Stimulated activated naive CD8-positive, alpha-beta T cell treated with anti-CD3 and anti-CD28 coated beads, Interleukin-15, Interleukin-2, amounts not matched to agents 100 U/mL and 50 U/mL, for 24 hours (primary cell): Measurements from ENCODE around the gene INSYN2B.

ENCODE experiments used
- ATAC-seq: fragments of 150-1000 bp; cut with Tn5 transposase; one replicate; pipeline ENCODE4 v1.10.0; 2021
- DNase-seq: peaks from one replicate; pipeline ENCODE4 v3.0.0; 2021

INSYN2B gene

DNA sequence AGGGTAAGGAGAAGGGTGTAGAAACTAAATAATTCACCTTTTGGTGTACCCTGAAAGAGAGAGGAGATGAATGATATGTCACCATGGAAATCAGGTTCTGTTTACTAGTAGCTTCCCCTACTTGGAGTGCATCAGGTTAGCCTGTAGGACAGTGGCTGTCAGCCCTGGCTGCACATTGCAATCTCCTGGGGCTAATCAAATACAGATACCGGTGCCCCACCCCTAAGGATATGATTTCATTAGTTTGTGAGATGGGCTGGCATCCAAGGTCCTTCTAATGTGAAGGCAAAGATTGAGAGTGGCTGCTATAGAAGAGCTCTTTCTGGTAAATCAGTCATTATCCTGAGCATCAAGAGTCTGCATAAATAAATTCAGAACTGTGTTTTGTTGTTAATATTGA is 47.2 kb downstream of the INSYN2B start:
- ATAC-seq (no peak), DNase-seq (no peak)

GRCh38 chr5:169923988-169924387 is 56.3 kb downstream of the INSYN2B start:
- no peak for ATAC-seq

GRCh38 chr5:169922474-169922873 is 57.8 kb downstream of the INSYN2B start:
- no peak for ATAC-seq
- no peak for DNase-seq

More at GRCh38 chr5:169923988-169924387, 56.3 kb downstream of the INSYN2B start:
- DNase-seq, result peak; percentile 6

GRCh38 chr5:169921949-169922348 is 58.3 kb downstream of the INSYN2B start:
- ATAC-seq (no peak), DNase-seq (no peak)

- DNase-seq (no peak), ATAC-seq (no peak)
Observed at GRCh38 chr5:169921384-169921783, 58.9 kb downstream of the INSYN2B start.

DNA sequence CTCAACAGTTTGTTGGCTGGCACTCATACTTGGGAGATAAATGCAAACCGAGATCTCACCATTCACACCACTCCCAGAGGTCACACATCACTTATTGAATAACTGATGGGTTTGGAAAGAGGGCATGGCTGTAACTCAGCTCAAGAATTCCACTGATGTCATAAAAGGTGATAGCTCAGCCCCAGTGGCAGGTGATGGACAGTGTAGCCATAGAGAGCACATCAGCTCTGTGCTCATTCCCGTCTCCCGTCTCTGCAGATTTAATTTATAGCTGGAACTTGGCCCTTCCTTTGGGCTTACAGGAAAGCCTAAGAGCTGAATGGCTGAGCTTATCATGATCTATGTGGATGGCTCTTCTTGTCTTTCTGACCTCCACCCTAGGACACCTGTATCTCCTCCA is 59.8 kb downstream of the INSYN2B start:
- ATAC-seq, result no peak

DNA sequence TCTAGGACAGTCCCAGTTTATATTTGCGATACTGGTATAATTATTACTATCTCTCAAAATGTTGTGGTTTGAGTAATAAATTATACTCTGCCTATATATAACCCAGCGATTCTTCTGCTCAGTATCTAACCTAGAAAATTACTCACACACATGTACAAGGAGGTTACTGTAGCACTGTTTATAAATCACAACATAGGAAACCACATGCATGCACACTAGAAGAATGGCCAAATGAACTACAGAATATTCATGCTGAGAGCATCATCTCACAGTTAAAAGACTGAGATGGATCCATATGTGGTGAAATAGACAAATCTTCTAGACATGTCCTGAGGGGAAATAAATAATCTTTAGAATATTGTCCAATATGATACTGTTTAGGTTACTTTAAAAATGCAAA is 62.1 kb downstream of the INSYN2B start:
- no peak for DNase-seq
- no peak for ATAC-seq

More for the DNA sequence above, 59.8 kb downstream of the INSYN2B start:
- DNase-seq, result no peak

GRCh38 chr5:169917500-169917899 is 62.8 kb downstream of the INSYN2B start:
- ATAC-seq, result no peak
- no peak for DNase-seq

- DNase-seq (no peak), ATAC-seq (no peak)
Observed at GRCh38 chr5:169914766-169915165, 65.5 kb downstream of the INSYN2B start.

- ATAC-seq (no peak), DNase-seq (no peak)
Observed at GRCh38 chr5:169913479-169913878, 66.8 kb downstream of the INSYN2B start.

- ATAC-seq (no peak), DNase-seq (no peak)
Observed at GRCh38 chr5:169911448-169912212, 68.7 kb downstream of the INSYN2B start.

DNA sequence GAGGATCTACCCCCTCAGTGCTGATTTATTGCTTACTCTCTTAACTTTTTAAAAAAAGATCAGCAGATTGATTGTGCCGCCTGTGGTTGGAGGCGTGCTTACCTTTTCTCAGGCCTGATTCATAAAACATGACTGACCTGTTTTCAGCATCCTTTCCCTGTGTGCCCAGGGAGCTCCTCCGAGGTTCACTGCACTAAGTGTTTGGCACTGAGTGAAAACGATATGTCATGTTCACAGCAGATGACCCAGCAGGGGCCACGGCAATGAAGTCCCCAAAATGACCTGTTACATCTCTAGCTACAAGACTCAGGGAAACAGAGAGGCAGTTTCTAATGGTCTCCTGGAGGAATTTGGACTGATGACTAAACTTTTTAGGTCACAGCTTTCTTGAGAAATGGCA is 69.9 kb downstream of the INSYN2B start:
- DNase-seq (no peak), ATAC-seq (no peak)

- ATAC-seq (no peak), DNase-seq (no peak)
Observed at GRCh38 chr5:169909945-169910344, 70.3 kb downstream of the INSYN2B start.

DNA sequence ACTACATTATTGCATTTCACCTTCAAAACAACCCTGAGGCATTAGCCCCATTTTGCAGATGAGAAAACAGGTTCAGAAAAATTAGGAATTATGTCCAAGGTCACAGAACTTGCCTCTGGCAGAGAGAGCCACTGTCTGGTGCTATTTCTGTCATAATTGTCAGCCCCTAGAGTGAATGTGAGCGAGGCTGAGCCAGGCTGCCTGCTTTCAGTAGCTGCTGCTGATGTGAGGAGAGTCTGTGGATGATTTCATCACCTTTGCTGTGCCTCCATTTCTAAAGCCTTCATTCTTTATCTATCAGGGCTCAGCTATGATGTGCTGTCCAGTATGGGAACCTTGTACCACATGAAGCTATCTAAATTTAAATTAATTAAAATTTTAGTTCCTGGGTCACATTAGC is 71.4 kb downstream of the INSYN2B start:
- ATAC-seq, result no peak
- no peak for DNase-seq

DNA sequence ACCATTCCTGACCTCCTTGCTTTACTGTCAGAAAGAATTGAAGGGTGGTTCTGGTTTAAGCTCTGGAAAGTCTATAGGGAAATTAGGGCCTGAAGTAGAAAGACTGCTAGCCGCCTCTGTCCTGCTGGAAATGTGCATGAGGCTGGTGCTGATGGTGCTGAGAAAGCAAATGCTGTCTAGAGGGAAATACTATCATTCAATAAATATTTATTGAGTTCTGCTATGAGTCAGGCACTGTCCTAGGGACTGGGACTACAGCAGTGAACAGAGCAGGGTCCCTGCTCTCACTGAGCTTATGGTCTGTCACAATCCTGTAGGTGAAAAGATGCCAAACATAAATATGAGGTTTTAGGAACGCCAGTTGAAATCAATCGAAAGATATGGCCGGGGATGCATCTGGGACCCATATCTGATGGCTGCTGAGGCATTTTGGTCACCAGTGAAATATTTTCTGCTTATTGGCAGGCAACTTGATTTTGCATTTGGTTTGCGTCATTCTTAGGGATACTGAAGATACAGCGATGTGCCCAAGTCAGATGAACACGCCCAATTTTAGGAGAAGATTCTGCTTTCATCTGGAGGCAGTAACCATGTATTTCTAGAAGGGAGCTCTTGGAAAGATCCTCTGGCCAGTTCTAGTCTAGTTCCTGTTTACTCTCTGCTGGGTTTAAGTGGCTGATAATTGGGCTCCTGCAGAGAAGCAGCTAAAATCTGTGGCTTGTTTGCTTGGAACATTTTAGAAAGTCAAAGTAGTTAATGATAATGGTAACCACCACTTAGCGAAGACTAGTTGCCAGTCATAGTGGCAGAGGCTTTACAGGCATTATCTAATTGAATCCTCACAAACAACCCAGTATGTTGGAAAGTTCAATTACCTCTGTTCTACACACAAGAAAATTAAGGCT is 73.3 kb downstream of the INSYN2B start:
- DNase-seq, result no peak
- no peak for ATAC-seq

DNA sequence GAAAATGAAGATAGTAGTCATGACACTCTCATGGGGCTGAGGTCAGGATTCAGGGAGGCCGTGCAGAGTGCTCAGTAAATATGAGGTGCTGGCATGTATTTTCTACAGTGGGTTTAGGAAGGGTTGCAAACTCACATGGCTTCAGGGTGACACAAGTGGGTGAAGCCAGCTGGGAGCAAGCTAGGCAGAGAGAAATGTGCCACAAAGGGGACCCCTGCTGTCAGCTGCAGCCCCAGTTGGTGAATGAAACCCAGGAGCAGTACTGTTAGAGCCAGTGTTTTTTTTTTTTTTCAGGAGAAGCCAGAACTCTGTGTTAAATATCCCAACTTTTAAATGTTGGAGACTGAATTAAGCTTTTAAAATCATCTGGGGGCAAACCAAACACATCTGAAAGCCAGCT is 75.3 kb downstream of the INSYN2B start:
- no peak for ATAC-seq

GRCh38 chr5:169904508-169904907 is 75.8 kb downstream of the INSYN2B start:
- no peak for DNase-seq
- no peak for ATAC-seq

More for the DNA sequence above, 75.3 kb downstream of the INSYN2B start:
- DNase-seq, result no peak

DNA sequence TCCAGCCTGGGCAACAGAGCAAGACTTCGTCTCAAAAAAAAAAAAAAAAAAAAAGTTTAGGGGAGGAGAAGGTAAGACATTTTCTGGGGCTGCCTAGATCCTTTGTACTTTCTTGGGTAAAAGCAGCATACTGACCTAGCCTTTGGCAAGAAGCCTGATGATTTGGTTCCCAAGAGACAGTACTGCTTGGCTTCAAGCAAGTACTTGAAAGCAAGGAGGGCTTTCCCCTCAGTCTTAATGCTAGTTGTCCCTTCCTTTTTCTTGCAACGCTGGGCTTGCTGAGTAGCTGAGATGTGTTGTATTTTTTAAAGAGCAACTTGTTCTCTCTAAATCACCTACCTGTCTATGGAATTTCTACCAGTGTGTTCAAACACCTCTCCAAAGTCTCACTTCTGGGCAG is 76.2 kb downstream of the INSYN2B start:
- ATAC-seq (no peak), DNase-seq (no peak)

DNA sequence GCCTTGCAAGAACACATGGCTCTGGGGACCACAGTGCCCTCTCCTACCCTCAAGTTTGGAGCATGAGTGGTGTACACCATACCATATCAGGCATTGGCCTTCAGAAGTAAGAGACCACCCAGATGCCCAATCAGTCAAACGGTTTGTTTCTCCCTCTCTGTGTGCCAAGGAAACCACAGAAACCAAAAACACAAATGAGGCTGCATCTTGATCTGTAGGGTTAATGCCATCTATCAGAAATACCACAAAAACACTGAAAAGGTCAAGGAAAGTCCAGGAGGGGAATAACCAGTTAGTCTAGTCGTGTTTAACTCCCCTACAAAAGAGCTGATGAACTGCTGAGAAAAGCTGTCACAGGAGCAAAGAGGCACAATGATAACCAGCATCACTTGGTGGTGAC is 78.4 kb downstream of the INSYN2B start:
- peak; percentile 80 for ATAC-seq
- DNase-seq, result no peak

- DNase-seq (no peak), ATAC-seq (no peak)
Observed at GRCh38 chr5:169897481-169897880, 82.8 kb downstream of the INSYN2B start.

GRCh38 chr5:169895926-169896325 is 84.4 kb downstream of the INSYN2B start:
- no peak for ATAC-seq
- DNase-seq, result no peak

DNA sequence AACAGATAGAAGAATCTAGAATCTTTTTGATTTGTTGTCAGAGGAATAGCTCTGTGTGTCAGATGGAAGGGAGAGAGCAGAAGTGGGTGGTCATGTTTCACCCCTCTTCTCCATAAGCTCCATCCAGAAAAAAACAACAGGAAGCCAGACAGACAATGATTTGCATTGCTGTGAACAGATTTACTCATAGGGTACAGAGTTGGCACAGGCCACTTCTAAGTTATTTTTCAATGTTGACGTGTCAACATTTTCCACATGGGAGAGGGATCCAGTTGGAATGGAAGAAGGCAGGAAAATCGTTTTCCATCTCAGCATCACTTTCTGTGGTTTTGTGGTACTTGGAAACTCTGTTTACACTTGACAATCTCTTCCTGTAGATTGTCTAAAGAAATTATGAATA is 86.7 kb downstream of the INSYN2B start:
- no peak for DNase-seq
- no peak for ATAC-seq

DNA sequence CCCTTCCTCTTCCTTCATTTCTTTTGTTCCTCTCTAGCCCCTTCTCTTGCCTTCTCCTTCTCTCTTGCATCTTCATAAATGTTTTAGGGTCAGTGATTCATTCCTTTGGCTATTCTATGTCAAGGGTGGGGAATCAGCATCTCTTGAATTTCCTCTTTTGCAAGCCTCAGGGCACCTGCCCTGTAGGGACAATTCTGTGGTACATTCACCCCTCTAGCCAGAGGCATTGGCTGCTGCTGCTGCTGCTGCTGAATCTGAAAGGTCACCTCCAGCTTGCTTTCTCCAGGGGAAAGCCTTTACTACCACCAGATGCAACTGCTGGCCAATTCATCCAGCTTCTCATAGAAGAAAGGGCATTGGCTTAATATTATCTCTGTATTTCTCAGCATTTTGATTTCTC is 87.3 kb downstream of the INSYN2B start:
- ATAC-seq (no peak), DNase-seq (no peak)
